RWPE2 (cell line): ENCODE measurements around the gene PHOSPHO2.
A peak's percentile ranks its signal among the peaks of the same experiment; 100 is the strongest.

Experiments used
- ATAC-seq: fragments of 200-7000 bp; cut with Tn5 transposase; 3 replicates; pipeline ENCODE4 v1.9.1; 2021; ENCODE audit warnings: low read depth
- DNase-seq: peaks from one replicate; pipeline ENCODE4 v3.0.0-alpha.2; 2020; ENCODE audit warnings: low spot score
- H3K27ac ChIP-seq: fragments of 450-650 bp; 2 replicates; pipeline ENCODE4 v1.5.1; 2017; ENCODE audit warnings: mild to moderate bottlenecking; ENCODE audit not compliant: poor library complexity, severe bottlenecking
- H3K27me3 ChIP-seq: fragments of 250-450 bp; sonication (Bioruptor Pico); 2 replicates; pipeline ENCODE4 v1.5.1; 2021; ENCODE audit warnings: mild to moderate bottlenecking, moderate library complexity; ENCODE audit not compliant: insufficient read depth, poor library complexity, severe bottlenecking
- H3K36me3 ChIP-seq: fragments of 250-450 bp; sonication (Bioruptor Pico); 2 replicates; pipeline ENCODE4 v1.5.1; 2020; ENCODE audit warnings: low read depth, mild to moderate bottlenecking, moderate library complexity
- H3K4me1 ChIP-seq: fragments of 250-450 bp; sonication (Bioruptor Pico); 2 replicates; pipeline ENCODE4 v1.5.1; 2021; ENCODE audit warnings: mild to moderate bottlenecking, moderate library complexity; ENCODE audit not compliant: insufficient read depth, poor library complexity, severe bottlenecking
- H3K4me3 ChIP-seq: fragments of 250-450 bp; sonication (Bioruptor Pico); 2 replicates; pipeline ENCODE4 v1.5.1; 2021; ENCODE audit warnings: mild to moderate bottlenecking, moderate library complexity; ENCODE audit not compliant: severe bottlenecking
- H3K9me3 ChIP-seq: fragments of 250-450 bp; sonication (Bioruptor Pico); 2 replicates; pipeline ENCODE4 v1.5.1; 2021; ENCODE audit warnings: mild to moderate bottlenecking, moderate library complexity; ENCODE audit not compliant: severe bottlenecking
- CTCF ChIP-seq: fragments of 450-650 bp; IDR thresholded peaks from one replicate; pipeline ENCODE4 v1.5.1; 2017; ENCODE audit warnings: mild to moderate bottlenecking, moderate library complexity; ENCODE audit not compliant: poor library complexity, severe bottlenecking

Gene PHOSPHO2

GRCh38 chr2:169716938-169717690 is 22.8 kb downstream of the PHOSPHO2 start:
- H3K27ac ChIP-seq = no peak overlapping the region
- DNase-seq (no peak), ATAC-seq (peak; percentile 49)
- H3K9me3 ChIP-seq = no peaks in the 10 kb centered on the region
- TF ChIP-seq CTCF = no peak
- H3K4me3 ChIP-seq = no peak overlapping the region
- H3K36me3 ChIP-seq = no peaks in the 10 kb centered on the region
- no peaks in the 10 kb centered on the region for H3K4me1 ChIP-seq
- no peaks in the 10 kb centered on the region for H3K27me3 ChIP-seq

- DNase-seq (no peak), ATAC-seq (no peak)
- Histone ChIP-seq H3K4me3 (no peak overlapping the region), H3K27me3 (no peaks in the 10 kb centered on the region), H3K4me1 (no peaks in the 10 kb centered on the region), H3K36me3 (no peaks in the 10 kb centered on the region), H3K27ac (no peak overlapping the region), H3K9me3 (no peaks in the 10 kb centered on the region)
- no peak for TF ChIP-seq CTCF
Observed at GRCh38 chr2:169717691-169718063, 23.4 kb downstream of the PHOSPHO2 start.

GRCh38 chr2:169718930-169719504 is 24.7 kb downstream of the PHOSPHO2 start:
- no peaks in the 10 kb centered on the region for H3K4me1 ChIP-seq
- H3K4me3 ChIP-seq = no peak overlapping the region
- H3K27me3 ChIP-seq = no peaks in the 10 kb centered on the region
- no peaks in the 10 kb centered on the region for H3K9me3 ChIP-seq
- H3K36me3 ChIP-seq = no peaks in the 10 kb centered on the region
- no peak for TF ChIP-seq CTCF
- H3K27ac ChIP-seq = no peak overlapping the region
- DNase-seq (no peak), ATAC-seq (no peak)

GRCh38 chr2:169721016-169721415 is 26.7 kb downstream of the PHOSPHO2 start:
- DNase-seq (no peak), ATAC-seq (no peak)
- no peaks in the 10 kb centered on the region for H3K27me3 ChIP-seq
- no peak overlapping the region for H3K4me3 ChIP-seq
- H3K9me3 ChIP-seq = no peaks in the 10 kb centered on the region
- no peaks in the 10 kb centered on the region for H3K4me1 ChIP-seq
- TF ChIP-seq CTCF = no peak
- no peak overlapping the region for H3K27ac ChIP-seq
- no peaks in the 10 kb centered on the region for H3K36me3 ChIP-seq

- H3K4me1 ChIP-seq = peaks cover 8% of the 10 kb centered on the region
- H3K4me3 ChIP-seq = no peak overlapping the region
- DNase-seq = no peak
- no peak for TF ChIP-seq CTCF
- H3K27ac ChIP-seq = no peak overlapping the region
- H3K9me3 ChIP-seq = peaks cover 3% of the 10 kb centered on the region
- H3K27me3 ChIP-seq = no peaks in the 10 kb centered on the region
- no peaks in the 10 kb centered on the region for H3K36me3 ChIP-seq
- ATAC-seq = no peak
Observed at GRCh38 chr2:169727065-169727464, 32.8 kb downstream of the PHOSPHO2 start.
